DOHH2 (cell line): ENCODE data around the gene FBXW4.

Experiments
- H3F3A ChIP-seq: fragments of 200-600 bp; sonication (generic), shearing (Covaris generic); 2 replicates; pipeline ENCODE4 v1.6.0; 2016; ENCODE audit warnings: antibody characterized with exemption, mild to moderate bottlenecking; ENCODE audit not compliant: control insufficient read depth, insufficient read depth
- H3K27ac ChIP-seq: fragments of 200-600 bp; sonication (generic); 2 replicates; pipeline ENCODE4 v1.5.1; 2014; ENCODE audit warnings: low read depth, mild to moderate bottlenecking, low read length, moderate library complexity
- H3K27me3 ChIP-seq: fragments of 200-600 bp; sonication (generic); 2 replicates; pipeline ENCODE4 v1.6.1; 2014; ENCODE audit warnings: mild to moderate bottlenecking, low read length, mixed read lengths; ENCODE audit not compliant: control insufficient read depth
- H3K36me3 ChIP-seq: fragments of 200-600 bp; sonication (generic); 2 replicates; pipeline ENCODE4 v1.6.1; 2014; ENCODE audit warnings: mild to moderate bottlenecking, low read length, moderate library complexity, mixed read lengths; ENCODE audit not compliant: control insufficient read depth
- H3K4me1 ChIP-seq: fragments of 200-600 bp; sonication (generic); 2 replicates; pipeline ENCODE4 v1.6.1; 2014; ENCODE audit warnings: mild to moderate bottlenecking, low read length, mixed read lengths; ENCODE audit not compliant: control insufficient read depth
- H3K4me2 ChIP-seq: fragments of 200-600 bp; sonication (generic); 2 replicates; pipeline ENCODE4 v1.6.0; 2014; ENCODE audit warnings: mild to moderate bottlenecking, low read length, moderate library complexity
- H3K4me3 ChIP-seq: fragments of 200-600 bp; sonication (generic); 2 replicates; pipeline ENCODE4 v1.5.1; 2014; ENCODE audit warnings: mild to moderate bottlenecking, low read length, mixed read lengths
- H3K79me2 ChIP-seq: fragments of 200-600 bp; sonication (generic); 2 replicates; pipeline ENCODE4 v1.6.1; 2014; ENCODE audit warnings: mild to moderate bottlenecking, low read length, mixed read lengths; ENCODE audit not compliant: control insufficient read depth
- H3K9me2 ChIP-seq: fragments of 200-600 bp; sonication (generic); replicated peaks from 2 replicates; pipeline ENCODE4 v1.6.1; 2014; ENCODE audit warnings: mild to moderate bottlenecking, low read length, mixed read lengths; ENCODE audit not compliant: control insufficient read depth
- H3K9me3 ChIP-seq: fragments of 200-600 bp; sonication (generic); 2 replicates; pipeline ENCODE4 v1.6.1; 2014; ENCODE audit warnings: antibody characterized with exemption, low read length, mixed read lengths; ENCODE audit not compliant: control insufficient read depth, insufficient read depth
- H4K20me1 ChIP-seq: fragments of 200-600 bp; sonication (generic); 2 replicates; pipeline ENCODE4 v1.6.0; 2014; ENCODE audit warnings: low read depth, mild to moderate bottlenecking, antibody characterized with exemption, low read length, moderate library complexity; ENCODE audit not compliant: control insufficient read depth, insufficient read depth
- EZH2phosphoT487 ChIP-seq: fragments of 200-600 bp; sonication (generic); IDR thresholded peaks from 2 replicates; pipeline ENCODE4 v1.6.1; 2017; ENCODE audit warnings: borderline replicate concordance, mild to moderate bottlenecking, antibody characterized with exemption, low read length, moderate library complexity, mixed read lengths
- TF ChIP-seq, protein P1 (sequence below): fragments of 200-600 bp; sonication (generic); IDR thresholded peaks from one replicate; pipeline ENCODE4 v1.5.1; 2014; ENCODE audit warnings: antibody characterized with exemption, mild to moderate bottlenecking, low read depth, low read length; ENCODE audit not compliant: poor library complexity, severe bottlenecking

FBXW4 gene

DNA sequence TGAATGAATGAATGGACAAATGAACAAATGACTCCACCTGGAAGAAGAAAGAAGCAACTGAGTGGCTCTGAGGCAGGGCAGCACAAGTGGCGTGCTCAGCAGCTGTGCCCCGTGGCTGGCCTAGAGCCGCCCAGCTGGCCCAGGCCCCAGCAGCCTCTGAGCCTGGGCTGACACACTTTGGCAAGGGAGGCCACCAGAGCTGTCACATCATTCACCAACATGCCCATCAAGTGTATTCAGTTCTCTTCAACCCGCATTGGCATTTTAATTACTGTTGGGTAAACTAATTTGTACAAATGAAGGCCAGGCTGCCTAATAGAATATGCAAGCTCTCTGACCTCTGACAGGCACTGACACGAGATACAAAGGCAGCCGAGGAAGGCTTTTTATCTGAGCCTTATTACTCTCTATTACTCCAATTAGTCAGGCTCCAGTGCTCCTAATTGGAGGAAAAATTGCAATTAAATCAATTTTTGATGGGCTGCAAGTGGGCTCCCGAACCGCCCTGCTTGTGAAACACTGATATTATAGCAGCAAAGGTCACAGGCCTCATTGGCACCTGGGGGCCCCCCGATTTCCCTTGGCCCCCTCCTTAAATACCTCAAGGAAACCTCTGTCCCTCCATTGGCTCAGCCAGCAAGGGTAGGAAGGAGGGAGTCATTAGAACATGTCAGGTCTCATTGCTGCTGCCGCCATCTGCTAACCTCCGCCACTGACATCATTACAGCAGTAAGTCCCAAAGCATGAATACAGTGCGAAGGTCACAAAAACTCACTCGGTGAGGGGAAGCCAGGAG is 64.9 kb downstream of the FBXW4 start:
- H3K27ac ChIP-seq = no peak overlapping the region
- peaks cover 6% of the 10 kb centered on the region; the same call in 1 of the 2 replicates for H3K4me1 ChIP-seq
- H3K36me3 ChIP-seq = peaks cover 59% of the 10 kb centered on the region
- no peaks in the 10 kb centered on the region for H4K20me1 ChIP-seq
- no peaks in the 10 kb centered on the region for H3K9me2 ChIP-seq
- H3F3A ChIP-seq = no peaks in the 10 kb centered on the region
- H3K9me3 ChIP-seq = no peaks in the 10 kb centered on the region
- H3K4me2 ChIP-seq = no peak overlapping the region
- no peak overlapping the region for H3K4me3 ChIP-seq
- no peaks in the 10 kb centered on the region for H3K27me3 ChIP-seq
- H3K79me2 ChIP-seq = peaks cover 19% of the 10 kb centered on the region
- TF ChIP-seq EZH2phosphoT487 = no peak

DNA sequence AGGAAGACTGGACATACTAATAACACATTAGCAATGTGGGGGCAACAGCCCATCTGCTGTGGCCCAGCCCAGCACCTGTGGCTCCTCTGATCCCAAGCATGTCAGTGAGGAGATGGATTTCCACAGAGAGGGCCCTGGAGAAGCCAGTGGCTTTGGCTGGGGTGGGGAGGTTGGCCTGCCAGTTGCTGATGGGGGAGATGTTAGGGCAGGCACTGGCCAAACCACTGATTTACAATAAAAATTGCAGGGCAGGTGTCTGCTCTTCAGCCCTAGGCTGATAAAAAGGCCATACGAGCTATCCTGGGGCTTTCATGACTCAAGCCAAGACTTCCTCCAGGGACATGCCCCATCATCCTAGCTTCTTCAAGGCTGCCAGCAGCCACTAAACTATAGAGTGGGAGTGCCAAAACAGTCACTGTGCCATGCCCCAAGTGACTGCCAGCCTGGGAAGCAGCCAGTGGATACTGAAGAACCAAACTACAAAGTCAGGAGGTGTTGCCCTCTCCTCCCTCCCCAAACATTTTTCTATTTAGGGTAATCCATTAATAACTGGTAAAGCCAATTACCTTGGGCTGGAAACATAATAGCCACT is 69.1 kb downstream of the FBXW4 start:
- H3K79me2 ChIP-seq = peaks cover 7% of the 10 kb centered on the region; the same call in 1 of the 2 replicates
- H3F3A ChIP-seq = no peaks in the 10 kb centered on the region
- no peak overlapping the region for H3K4me2 ChIP-seq
- no peaks in the 10 kb centered on the region for H3K9me3 ChIP-seq
- TF ChIP-seq, protein P1, sequence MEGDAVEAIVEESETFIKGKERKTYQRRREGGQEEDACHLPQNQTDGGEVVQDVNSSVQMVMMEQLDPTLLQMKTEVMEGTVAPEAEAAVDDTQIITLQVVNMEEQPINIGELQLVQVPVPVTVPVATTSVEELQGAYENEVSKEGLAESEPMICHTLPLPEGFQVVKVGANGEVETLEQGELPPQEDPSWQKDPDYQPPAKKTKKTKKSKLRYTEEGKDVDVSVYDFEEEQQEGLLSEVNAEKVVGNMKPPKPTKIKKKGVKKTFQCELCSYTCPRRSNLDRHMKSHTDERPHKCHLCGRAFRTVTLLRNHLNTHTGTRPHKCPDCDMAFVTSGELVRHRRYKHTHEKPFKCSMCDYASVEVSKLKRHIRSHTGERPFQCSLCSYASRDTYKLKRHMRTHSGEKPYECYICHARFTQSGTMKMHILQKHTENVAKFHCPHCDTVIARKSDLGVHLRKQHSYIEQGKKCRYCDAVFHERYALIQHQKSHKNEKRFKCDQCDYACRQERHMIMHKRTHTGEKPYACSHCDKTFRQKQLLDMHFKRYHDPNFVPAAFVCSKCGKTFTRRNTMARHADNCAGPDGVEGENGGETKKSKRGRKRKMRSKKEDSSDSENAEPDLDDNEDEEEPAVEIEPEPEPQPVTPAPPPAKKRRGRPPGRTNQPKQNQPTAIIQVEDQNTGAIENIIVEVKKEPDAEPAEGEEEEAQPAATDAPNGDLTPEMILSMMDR = no peak
- no peak for TF ChIP-seq EZH2phosphoT487
- no peaks in the 10 kb centered on the region for H4K20me1 ChIP-seq
- H3K36me3 ChIP-seq = peaks cover 60% of the 10 kb centered on the region
- no peak overlapping the region for H3K27ac ChIP-seq
- H3K4me1 ChIP-seq = peaks cover 15% of the 10 kb centered on the region
- no peaks in the 10 kb centered on the region for H3K27me3 ChIP-seq
- no peaks in the 10 kb centered on the region for H3K9me2 ChIP-seq
- no peak overlapping the region for H3K4me3 ChIP-seq

- H3K4me1 ChIP-seq = peaks cover 23% of the 10 kb centered on the region
- H3K9me3 ChIP-seq = no peaks in the 10 kb centered on the region
- no peak overlapping the region for H3K27ac ChIP-seq
- no peaks in the 10 kb centered on the region for H3K27me3 ChIP-seq
- H3K79me2 ChIP-seq = no peaks in the 10 kb centered on the region
- no peaks in the 10 kb centered on the region for H3K9me2 ChIP-seq
- H3F3A ChIP-seq = no peaks in the 10 kb centered on the region
- TF ChIP-seq EZH2phosphoT487 = no peak
- TF ChIP-seq, protein P1 = no peak
- no peak overlapping the region for H3K4me2 ChIP-seq
- H3K36me3 ChIP-seq = peaks cover 62% of the 10 kb centered on the region
- H3K4me3 ChIP-seq = no peak overlapping the region
- no peaks in the 10 kb centered on the region for H4K20me1 ChIP-seq
These were observed 70.4 kb downstream of the FBXW4 start for GRCh38 chr10:101624526-101625102.

GRCh38 chr10:101623528-101623927 is 71.4 kb downstream of the FBXW4 start:
- Histone ChIP-seq H3K27ac (no peak overlapping the region), H3K4me1 (peaks cover 33% of the 10 kb centered on the region), H3K9me3 (no peaks in the 10 kb centered on the region), H3K4me2 (no peak overlapping the region), H3F3A (no peaks in the 10 kb centered on the region), H3K9me2 (no peaks in the 10 kb centered on the region), H3K27me3 (no peaks in the 10 kb centered on the region), H3K36me3 (peaks cover 64% of the 10 kb centered on the region), H4K20me1 (no peaks in the 10 kb centered on the region), H3K79me2 (no peaks in the 10 kb centered on the region), H3K4me3 (no peak overlapping the region)
- no peak for TF ChIP-seq EZH2phosphoT487
